NOMO-1 (cell line): Measurements from ENCODE around the gene SURF6.
"Not testable (repeated sequence)": the region's sequence is repeated elsewhere in the genome, so short reads cannot be mapped to it uniquely, and the experiment has no call there.

Source experiments
- DNase-seq, 2 experiments: peaks; one replicate each; lab custom pipeline; 2025; ENCODE audit not compliant: unreplicated experiment in 2 of 2; lab: John Stamatoyannopoulos, UW

SURF6 gene

DNA sequence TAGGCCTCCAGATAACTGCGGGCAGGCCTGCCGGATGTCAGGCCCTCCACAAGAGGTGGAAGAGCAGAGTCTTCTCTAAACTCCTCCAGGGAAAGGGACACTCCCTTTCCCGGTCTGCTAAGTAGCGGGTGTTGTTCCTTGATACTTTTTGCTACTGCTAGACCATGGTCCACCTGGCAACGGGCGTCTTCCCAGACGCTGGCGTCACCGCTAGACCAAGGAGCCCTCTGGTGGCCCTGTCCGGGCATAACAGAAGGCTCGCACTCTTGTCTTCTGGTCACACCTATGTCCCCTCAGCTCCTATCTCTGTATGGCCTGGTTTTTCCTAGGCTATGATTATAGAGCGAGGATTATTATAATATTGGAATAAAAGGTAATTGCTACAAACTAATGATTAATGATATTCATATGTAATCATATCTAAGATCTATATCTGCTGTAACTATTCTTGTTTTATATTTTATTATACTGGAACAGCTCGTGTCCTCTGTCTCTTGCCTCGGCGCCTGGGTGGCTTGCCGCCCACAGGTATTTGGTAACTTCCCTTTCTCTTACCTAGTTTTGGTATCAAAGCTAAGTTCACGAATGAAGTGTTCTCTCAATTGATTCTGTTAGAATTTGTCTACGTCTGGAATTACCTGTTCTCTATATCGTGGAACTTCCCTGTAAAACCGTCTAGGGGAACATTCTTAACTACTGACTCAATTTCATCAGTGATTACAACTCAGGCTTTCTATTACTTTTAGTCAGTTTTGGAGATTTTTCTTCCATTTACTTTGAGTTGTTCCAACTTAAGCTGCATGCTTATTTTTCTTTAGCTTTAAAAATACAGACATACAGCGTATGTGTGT is 6.5 kb downstream of the SURF6 start:
- DNase-seq, result not testable (repeated sequence)

DNA sequence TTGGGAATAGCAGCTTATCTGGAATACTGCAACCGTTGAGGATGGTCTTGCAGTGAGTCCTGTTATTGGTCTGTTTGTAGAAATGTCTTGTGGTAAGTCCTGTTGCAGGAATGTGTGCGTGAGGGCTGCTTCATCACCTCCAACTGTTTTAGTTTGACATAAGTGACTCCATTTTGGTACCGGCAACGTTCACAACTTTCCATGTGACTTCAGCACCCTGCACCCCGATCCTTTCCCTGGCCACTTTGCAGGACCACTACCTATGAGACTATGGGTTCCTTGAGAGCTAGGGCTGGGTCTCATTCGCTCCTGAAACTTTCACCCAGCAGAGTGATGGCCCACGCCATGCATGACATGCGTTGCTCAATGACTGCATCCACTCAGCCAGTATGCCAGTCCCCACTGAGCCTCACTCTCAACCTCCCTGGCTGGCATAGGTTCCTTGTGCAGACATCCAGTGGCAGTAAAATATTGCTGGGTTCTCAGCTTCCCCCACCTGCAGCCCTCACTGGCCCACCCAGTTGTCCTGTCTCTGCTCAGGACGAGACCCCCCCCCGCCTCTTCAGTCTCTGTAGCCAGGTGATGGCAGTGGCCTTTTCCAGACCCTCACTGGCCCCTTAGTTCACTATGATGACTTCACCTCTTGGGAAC is 8.0 kb downstream of the SURF6 start:
- DNase-seq, result no peak

DNA sequence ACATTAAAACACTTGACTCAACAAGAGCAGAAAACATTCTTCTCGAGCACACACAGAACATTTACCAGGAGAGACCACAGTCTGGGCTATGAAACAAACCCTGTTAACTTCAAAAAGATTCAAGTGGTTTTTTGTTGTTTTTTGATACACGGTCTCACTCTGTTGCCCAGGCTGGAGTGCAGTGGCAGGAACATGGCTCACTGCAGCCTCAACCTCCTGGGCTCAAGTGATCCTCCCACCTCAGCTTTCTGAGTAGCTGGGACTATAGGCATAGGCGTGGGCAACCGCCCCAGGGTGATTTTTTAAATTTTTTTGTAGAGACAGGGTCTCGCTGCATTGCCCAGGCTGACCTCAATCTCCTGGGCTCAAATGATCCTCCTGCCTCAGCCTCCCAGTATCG is 9.0 kb downstream of the SURF6 start:
- DNase-seq, result not testable (repeated sequence)

DNA sequence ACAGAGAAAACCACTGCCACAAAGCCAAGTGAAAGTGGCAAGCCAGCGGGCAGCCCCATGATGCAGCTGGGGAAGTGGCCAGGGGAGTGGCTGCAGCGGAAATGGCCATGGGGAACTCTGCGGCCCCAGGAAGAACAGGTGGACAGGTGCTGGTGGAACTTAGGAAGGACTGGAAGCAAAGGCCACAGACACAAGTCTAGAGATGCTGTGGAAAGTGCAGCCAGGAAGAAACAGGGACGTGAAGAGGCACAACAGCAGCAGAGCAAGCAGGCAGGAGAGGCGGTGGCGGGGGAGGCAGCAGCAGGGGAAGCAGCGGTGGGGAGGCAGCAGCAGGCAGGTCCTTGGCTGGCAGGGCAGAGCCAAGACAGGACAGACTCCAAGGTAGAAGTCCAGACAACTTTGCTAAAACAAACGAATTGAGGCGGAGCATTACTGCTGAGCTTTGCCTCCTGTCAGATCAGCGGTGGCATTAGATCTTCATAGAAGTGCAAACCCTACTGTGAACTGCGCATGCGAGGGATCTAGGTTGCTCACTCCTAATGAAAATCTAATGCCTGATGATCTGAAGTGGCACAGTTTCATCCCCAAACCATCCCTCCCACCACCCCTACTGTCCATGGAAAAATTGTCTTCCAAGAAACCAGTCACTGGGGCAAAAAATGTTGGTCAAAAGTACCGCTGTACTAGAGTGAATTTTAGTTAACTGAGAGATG is 11.8 kb downstream of the SURF6 start:
- no peak for DNase-seq

DNA sequence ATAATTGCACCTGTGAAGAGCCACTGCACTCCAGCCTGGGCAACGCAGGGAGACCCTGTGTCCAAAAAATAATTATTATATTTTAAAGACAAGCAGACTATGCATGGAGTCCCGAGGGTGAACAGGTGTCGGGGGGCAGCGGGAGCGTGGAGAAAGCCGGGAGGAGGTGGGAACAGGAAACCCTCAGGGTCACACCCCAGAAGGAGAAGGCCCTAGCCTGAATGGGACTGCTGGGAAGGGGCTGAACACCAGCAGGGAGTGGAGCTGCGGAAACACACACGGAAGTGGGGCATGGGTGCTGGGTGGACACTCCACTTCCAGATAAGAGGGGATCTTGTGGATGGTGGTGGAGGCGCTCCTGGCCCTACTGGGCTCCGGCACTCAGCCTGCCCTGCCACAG is 12.8 kb downstream of the SURF6 start:
- DNase-seq, result no peak

DNA sequence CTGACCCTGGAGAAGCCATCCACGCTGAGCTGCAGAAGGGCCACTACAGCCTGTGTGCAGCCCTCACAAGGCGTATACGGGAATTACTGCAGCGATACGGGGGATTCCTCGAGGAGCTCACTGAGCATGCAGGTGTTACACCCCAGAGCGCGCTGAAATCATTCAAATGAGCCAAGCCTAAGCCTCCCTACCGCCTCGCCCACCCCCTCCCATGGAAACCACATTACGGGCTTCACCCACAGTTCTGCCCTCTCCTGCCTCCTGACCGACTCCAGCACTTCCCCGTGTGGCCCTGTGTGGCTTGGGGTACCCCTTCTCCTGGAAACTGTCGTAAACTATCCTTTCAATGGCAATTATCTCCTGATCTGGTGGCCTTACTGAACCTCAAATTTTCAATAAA is 13.3 kb downstream of the SURF6 start:
- no peak for DNase-seq

DNA sequence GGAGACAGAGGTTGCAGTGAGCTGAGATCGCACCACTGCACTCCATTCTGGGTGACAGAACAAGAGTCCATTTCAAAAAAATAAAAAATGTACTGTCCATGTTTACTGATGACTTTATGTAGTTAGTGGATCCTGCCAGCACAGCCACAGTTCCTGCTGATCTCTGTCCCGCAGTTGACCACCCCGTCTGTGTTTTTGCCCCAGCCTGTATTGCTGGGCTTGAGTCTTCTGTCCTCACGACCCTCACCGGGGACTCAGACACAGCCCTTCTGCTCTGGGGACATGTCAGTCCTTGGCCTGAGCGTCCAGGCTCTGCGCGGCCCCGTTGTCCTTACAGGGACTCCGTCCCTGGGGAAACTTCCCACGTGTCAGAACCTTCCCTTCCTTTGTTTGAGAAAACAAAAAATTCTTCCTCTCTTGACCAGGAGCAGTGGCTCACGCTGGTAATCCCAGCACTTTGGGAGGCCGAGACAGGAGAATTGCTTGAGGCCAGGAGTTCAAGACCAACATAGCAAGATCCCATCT is 14.5 kb downstream of the SURF6 start:
- no peak for DNase-seq

DNA sequence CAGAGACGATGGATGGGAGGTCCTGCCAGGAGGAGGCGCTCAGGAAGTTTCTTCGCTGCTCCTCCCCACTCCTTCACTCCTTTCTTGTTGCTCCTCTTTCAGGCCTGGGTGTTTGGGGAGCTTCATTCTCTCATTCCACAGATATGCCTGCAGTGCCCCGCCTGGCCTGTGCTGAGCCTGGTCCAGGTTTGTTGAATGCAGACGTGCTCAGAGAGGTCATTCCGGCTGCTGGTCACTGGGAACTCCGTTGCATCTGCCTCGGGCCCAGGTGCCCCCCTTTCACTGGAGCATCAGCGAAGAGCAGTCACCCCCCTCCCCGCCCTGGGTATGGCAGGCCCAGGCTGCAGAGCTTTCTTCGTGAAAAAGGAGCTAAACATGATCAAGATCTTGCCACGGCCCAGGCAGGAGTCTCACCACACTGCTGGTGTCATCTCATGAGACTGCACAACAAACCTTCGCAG is 15.5 kb downstream of the SURF6 start:
- no peak for DNase-seq

DNA sequence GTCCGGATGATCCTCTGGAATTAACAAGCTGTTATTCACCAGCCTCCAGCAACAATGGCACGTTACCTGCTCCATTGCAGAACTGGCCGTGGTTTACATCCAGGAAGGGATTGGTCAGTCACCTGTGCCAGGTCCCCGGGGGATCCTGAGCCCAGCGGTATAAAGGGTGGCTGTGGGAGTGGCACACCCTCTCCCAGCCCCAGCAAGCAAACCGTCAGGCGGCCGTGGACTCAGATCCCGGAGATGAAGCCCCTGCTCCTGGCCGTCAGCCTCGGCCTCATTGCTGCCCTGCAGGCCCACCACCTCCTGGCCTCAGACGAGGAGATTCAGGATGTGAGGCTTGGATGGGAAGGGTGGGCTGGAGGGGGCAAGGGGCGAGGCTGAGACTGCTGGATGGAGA is 18.4 kb downstream of the SURF6 start:
- not testable (repeated sequence) for DNase-seq

DNA sequence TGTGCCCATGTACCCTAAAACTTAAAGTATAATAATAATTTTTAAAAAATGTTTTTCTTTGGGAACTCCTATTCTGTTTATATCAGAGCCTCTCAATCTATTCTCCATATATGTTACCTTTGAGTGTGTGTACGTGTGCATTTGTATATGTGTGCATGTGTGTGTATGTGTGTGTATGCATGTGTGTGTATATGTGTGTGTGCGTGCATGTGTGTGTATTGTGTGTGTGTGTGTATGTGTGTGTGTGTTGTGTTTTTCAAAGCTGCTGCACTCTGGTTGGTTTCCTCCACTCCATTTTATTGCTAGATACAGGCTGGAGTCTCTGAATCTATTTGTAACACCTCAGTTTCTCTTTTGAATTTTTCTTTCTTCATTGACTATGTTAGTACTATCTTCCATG is 20.0 kb downstream of the SURF6 start:
- no peak for DNase-seq

DNA sequence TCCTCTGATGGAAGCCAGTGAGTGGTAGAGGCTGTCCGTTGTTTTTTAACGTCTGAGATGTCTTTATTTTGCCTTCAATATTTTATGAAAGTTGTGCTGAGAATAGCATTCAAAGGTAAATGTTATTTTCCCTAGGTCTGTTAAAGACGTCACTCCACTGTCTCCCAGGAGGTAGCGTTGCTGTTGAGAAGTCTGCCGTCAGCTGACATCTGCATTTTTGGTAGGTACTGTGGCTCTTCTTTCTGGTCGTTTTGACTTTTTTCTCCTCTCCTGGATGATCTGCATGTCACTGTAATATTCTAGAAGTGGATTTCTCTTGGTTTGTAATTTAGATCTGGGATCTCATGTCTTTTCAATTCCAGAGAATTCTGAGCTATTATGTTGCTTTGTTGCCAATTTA is 26.4 kb downstream of the SURF6 start:
- DNase-seq, result no peak

DNA sequence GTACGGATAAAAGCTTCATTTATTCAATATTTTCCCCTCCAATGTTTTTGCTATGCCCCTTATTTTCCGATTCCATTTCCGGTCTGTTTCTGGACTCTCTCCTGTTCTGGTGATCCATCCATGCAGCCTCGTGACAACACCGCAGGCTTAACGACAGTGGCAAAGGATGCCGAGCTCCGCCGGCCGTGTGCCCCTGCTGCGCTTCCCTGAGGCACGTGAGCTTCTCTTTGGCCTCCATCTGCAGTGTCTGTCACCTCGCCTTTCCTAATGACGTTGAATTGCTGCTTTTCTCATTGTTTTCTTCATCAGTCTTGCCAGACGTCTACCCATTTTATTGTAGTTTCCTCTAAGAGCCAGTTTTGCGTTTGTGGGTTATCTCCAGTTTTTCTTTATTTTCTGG is 28.7 kb downstream of the SURF6 start:
- no peak for DNase-seq

DNA sequence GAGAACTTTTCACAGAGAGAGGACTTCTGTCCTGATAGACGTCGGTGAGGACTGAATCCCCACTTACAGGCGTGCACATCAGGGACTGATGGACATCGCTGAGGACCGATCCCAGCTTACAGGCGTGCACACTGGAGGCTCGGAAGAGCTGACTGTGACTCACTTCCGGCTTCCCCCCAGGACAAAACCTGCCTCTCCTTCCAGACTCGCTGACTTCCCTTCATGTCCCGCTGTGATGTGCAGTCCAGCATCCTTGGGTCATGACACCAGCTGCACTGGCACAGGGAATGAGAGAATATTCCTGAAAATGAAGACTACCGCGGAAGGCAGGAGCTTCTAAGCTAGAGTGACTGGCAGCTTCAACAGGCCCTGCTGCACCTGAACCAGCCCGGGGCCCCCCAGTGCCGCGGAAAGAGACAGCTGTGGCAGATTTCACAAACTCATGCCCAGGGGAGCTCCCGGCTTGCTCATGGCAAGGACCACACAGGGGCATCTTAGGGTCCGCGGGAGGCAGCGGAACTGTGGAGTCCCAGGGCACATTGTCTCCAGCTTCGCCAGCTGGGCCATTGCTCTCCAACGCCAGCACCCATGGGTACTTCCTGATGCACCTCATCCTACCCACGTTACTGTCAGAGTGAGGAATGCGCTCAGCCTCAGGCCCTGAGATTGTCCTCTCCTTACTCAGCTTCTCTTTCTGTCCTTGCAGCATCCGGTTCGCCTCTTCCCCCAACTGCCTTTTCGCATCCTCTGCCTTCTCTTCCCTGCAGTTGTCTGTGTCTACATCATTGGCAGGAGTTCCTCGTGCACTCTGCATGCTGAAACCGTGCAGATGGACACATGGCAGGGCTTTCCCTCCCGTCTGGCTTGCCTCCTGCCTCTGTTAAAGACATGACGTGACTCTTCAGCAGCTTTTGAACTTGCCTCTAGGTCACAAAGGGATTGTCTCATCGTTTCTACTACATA is 29.5 kb downstream of the SURF6 start:
- DNase-seq, result no peak

DNA sequence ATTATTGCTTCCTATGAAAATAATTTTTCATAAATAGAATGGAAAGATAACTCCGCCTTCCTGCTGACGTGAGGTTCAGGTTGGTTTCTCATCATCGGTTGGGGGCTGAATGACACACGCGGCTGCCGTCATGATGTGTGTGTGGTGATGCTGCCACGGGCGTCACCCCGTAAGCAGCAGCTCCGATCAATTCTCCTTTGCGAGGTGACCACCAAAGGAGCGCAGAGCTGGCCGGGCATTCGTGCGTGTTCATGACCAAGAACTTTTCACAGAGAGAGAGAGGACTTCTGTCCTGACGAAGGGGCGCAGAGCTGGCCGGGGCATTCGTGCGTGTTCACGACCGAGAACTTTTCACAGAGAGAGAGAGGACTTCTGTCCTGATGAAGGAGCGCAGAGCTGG is 30.3 kb downstream of the SURF6 start:
- no peak for DNase-seq

DNA sequence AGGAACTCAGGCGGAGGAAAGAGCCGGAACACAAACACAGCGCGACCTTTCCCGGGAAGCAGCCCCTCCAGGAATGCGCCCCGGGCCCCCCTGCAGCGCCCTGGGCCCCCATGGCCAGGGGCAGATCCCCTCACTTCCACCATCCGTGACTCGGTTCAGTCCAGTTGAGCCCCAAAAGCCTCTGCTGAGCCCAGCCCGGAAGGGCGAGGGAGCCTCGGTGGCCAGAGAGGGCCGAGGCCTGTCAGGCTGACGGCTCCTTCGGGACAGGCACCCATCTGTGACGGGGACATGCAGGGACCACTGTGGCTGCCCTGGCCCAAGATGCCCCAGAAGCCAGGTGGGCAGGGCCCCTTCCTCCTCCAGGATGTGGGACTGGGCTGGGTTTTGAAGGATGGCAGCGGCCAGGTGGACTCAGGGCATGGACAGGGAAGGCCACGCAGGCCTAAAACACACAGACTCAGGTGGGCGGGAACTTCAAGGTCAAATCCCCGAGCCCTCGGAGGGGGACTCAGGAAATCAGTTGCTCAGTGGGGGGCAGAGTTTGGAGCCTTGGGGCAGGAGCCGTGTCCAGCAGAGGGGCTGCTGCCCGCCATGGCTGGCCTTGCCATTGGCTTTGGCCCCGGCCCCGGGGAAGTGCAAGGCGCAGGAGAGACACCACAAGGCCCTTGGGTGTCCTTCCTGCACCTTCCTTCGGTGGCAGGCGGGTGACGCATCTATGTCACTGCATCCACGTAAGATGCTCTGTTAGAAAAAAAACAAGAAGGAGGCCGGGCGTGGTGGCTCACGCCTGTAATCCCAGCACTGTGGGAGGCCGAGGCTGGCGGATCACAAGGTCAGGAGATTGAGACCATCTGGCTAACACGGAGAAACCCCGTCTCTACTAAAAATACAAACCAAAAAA is 31.3 kb downstream of the SURF6 start:
- DNase-seq, result no peak

DNA sequence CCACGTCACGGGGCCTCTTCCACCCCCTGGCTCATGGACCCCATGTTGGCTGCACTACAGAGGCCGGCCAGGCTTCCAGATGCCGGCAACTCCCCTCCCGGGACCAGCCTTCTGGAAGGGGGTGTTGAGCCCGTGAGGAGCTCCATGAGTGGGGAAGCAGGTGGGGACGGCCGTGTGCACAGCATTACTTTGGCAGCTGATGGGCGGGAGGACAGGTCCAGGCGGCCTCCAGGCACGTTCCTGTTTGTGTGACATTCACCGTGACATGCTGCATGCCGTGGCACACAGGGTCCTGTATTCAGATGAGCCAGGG is 31.9 kb downstream of the SURF6 start:
- DNase-seq, result no peak

DNA sequence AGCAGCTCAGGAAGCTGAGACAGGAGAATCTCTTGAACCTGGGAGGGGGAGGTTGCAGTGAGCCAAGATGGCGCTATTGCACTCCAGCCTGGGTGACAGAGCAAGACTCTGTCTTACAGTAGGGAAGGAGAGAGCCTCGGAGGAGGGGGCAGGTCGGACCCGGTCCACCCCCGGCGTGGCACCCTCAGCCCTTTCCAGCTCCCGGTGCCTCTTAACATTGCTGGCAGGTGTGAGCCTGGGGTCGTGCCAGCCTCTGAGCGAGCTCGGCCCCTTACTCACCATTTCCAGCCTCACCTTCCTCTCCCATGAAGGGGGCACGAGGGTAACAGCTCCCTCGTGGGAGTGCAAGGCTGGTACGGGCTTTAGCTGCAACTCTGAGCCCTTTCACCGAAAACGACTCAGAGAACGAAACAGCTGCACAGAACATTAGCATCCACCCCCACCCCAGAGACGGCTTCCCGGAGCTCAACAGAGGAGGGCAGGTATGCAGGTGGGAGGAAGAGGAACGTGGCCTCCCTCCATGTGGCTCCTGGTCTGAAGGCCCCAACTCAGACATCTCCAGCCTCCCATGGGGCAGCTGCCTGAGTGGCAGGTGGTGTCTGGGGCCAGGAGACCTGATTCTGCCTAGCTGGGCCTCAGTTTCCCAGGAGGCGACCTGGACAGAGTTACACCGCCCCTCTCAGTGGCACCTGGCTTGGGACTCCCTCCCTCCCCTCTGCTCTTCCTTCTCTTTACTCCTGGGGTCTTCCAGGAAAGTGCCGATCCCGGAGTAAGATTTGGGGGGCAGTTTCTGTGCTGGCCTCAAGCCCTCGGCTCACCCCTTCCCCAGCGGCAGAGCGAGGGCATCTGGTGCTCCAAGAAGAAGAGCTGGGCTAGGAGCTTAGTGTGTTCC is 32.5 kb downstream of the SURF6 start:
- DNase-seq, result no peak
